GM18511 (cell line): ENCODE results near the gene GRIN2D.

Experiments
- ATAC-seq: cut with Tn5 transposase; IDR thresholded peaks from one replicate; pipeline ENCODE4 v1.9.1; 2021; ENCODE audit warnings: mild to moderate bottlenecking, moderate library complexity; ENCODE audit not compliant: unreplicated experiment

GRIN2D gene

GRCh38 chr19:48397263-48398101, 4.0 kb downstream of the GRIN2D start:
- no peak for ATAC-seq

- ATAC-seq = no peak
These were observed 4.6 kb downstream of the GRIN2D start for GRCh38 chr19:48398102-48398374.

GRCh38 chr19:48398375-48399235, 5.1 kb downstream of the GRIN2D start:
- ATAC-seq = no peak

DNA sequence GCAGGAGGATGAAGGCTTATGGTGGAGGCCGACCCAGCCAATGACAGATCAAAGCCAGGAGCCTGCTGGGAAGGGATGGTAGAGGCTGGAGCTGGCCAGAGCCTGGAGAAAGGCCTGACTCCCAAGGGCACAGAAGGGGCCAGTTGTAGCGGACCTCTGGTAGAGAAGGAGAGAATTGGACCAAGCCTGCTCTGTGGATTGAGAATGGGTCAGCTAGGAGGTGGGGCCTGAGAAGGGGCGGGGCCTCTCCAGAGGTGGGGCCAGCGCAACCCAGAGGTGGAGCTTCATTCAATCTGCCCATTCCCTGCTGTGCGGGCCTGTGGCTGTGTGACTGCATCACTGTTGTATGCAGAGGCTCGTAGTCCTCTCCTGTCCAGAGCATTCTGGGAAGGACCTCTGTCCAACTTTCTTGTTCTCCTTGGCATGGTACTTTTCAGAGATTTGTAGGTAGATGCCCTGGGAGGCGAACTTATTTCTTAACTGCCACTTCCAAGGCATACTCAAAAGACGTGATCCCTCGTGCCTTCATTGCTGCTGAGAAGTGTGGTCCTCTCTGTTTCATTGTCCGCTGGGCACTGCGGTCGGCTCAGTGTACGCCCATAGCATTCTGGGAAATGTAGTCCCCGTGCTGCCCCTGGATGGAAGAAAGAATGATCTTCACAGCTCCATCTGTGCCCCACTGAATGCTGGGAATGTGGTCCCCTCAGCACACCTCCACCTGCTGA, 6.7 kb downstream of the GRIN2D start:
- no peak for ATAC-seq

DNA sequence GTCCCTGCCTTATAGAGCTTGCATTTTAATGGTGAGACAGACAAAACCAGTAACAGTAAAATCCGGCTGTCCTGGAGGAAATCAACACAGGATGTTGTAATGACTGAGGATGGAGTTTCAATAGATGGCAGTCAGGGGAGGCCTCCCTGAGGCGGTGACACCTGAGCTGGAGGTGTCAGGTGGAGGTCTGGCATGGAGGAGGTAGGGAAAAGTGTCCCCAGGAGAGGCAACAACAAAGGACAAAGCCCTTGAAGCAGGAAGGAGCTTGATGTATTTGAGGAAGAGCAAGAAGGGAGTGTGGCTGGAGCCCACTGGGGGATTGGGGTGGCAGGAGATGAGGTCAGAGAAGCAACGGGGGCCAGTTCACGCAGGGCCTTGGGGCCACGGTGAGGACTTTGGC, 7.8 kb downstream of the GRIN2D start:
- no peak for ATAC-seq

- peak; percentile 63 for ATAC-seq
These were observed 10.1 kb downstream of the GRIN2D start for GRCh38 chr19:48403606-48404005.

DNA sequence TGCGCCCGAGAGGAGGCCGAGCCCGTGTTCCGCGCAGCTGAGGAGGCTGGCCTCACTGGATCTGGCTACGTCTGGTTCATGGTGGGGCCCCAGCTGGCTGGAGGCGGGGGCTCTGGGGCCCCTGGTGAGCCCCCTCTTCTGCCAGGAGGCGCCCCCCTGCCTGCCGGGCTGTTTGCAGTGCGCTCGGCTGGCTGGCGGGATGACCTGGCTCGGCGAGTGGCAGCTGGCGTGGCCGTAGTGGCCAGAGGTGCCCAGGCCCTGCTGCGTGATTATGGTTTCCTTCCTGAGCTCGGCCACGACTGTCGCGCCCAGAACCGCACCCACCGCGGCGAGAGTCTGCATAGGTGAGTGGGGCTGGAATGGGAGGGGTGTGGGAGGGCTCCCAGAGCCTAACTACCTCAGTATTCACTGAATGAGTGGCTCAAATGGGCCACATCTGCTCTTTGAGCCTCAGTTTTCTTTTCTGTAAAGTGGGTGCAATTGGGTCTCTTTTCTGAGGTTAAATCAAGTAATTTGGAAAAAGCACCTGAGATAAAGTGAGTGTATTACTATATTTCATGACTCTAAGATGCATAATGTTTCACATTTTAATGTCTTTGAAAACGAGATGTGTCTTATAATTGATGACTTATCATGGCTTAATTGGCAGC, 11.7 kb downstream of the GRIN2D start:
- no peak for ATAC-seq

GRCh38 chr19:48405850-48406249, 12.4 kb downstream of the GRIN2D start:
- ATAC-seq = no peak

- no peak for ATAC-seq
These were observed 20.6 kb downstream of the GRIN2D start for GRCh38 chr19:48413879-48414587.

DNA sequence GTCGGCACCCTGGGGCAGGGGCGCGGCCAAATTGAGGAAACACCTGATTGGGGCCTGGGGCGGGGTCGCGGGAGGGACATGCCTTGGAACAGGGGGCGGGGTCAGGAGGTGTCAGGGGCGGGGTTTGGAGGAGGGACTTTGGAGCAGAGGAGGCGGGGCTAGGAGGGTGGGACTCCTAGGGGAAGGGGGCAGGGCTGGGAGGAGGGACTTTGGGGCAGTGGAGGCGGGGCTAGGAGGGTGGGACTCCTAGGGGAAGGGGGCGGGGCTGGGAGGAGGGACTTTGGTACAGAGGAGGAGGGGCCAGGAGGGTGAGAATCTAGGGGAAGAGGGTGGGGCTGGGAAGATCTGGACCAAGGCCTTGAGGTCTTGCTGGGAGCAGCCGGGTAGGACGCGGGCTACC, 21.9 kb downstream of the GRIN2D start:
- no peak for ATAC-seq

DNA sequence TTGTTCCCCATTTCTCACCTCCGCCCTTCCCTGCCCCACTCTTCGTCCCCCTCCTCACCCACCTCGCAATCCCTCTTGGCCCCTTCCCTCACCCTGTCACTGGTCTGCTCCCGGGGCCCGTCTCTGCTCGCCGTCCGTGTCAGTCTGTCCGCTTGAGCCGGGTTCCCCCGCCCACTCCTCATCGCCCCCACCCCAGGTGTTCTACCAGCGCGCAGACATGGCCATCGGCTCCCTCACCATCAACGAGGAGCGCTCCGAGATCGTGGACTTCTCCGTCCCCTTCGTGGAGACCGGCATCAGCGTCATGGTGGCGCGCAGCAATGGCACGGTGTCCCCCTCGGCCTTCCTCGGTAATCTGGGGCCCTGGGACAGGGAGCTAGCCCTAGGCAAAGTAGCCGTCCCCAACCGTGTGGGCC, 22.3 kb downstream of the GRIN2D start:
- ATAC-seq = no peak

DNA sequence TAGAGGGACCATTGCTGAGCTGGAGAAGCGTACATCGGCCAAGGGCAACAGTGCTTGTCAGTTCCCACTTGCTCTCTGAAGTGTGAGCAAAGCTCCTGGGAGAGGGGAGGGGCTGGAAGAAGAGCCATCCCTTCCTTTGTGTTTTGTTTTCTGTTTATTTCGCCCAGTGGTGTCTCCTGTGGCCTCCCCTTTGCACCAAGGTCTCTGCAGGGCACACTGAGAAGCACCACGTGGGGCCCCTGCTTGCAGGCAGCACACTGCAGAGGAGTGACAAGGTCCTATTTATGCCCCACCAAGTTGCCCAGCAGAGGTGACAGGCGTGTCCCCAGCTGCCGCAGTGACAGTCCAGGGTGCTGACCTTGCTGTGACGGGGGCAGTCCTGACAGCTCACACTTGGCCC, 24.0 kb downstream of the GRIN2D start:
- ATAC-seq = no peak

GRCh38 chr19:48418317-48419064, 25.0 kb downstream of the GRIN2D start:
- ATAC-seq = no peak

GRCh38 chr19:48419158-48419920, 25.9 kb downstream of the GRIN2D start:
- ATAC-seq = peak; percentile 78

DNA sequence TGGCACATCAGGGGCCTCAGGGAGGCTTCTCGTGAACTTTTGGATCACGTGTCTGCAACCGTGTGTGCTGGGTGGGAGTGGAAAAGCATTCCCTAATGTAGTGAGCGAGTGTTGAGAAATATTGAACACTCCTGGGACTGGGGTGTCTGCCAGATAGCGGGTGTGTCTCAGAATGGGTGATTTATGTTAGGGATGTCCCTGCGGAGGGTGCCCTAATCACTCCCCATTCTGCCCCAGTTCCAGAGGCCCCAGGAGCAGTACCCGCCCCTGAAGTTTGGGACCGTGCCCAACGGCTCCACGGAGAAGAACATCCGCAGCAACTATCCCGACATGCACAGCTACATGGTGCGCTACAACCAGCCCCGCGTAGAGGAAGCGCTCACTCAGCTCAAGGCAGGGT, 28.1 kb downstream of the GRIN2D start:
- ATAC-seq = no peak

GRCh38 chr19:48424694-48425219, 31.3 kb downstream of the GRIN2D start:
- no peak for ATAC-seq

- ATAC-seq = no peak
These were observed 35.2 kb downstream of the GRIN2D start for GRCh38 chr19:48428670-48429069.

- no peak for ATAC-seq
These were observed 39.9 kb downstream of the GRIN2D start for GRCh38 chr19:48433337-48433736.

DNA sequence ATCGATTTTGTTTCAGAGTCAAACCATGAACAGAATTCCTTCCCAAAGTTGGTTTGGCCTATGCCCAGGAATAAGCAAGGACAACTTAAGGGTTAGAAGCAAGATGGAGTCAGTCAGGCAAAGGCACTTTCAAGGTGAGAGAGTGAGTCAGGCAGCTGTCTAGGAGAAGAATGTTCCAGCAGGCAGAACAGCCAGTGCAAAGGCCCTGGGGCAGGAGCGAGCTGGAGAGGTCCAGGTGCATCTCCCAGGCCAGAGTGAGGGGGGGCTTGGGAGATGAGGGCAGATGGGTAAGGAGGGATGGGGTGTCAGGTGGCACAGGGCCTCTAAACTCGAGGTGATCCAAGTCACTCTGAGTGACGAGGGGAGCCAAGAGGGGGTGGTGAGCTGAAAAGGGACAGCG, 43.1 kb downstream of the GRIN2D start:
- ATAC-seq = no peak
